ENCODE data around the gene ABLIM3. TPM values are rescaled to one million over a fixed set of nuclear protein-coding genes. Genes with fewer than 3 reads are reported as not detected.

The ABLIM3 gene
- total and polyA plus RNA-seq, 2 experiments from 2014 or later: 0.19 to 2.2 TPM

- TF ChIP-seq CTCF (conservative IDR thresholded peaks at IDR 0.05; ENCODE audit: low read depth in 2 of 2) (no peak), EZH2 (IDR thresholded peaks at IDR 0.05; ENCODE audit: low read depth, unreplicated experiment) (no peak), ZNF331 (CRISPR knock-in tag; IDR thresholded peaks at IDR 0.05; ENCODE audit: low read depth) (no peak)
These were observed 76.5 kb downstream of the ABLIM3 start (continued) for GRCh38 chr5:149217803-149218155.

GRCh38 chr5:149219584-149219983 is 78.3 kb downstream of the ABLIM3 start:
- no peaks in the 10 kb centered on the region for H3K9me2 ChIP-seq (ENCODE audit: insufficient read depth)
- Mint-ChIP-seq H3K27me3 (ENCODE audit: insufficient read depth, low read depth, poor library complexity) (peaks cover 4% of the 10 kb centered on the region), H3K4me3 (no peak overlapping the region)
- TF ChIP-seq JUNB (IDR thresholded peaks at IDR 0.05; ENCODE audit: unreplicated experiment): no peak
- no peak for TF ChIP-seq STAT1 (IDR thresholded peaks at IDR 0.05; ENCODE audit: unreplicated experiment)
- TF ChIP-seq ZNF462 (CRISPR knock-in tag; IDR thresholded peaks at IDR 0.05): no peak
- no peak for TF ChIP-seq CREB1 (CRISPR knock-in tag; IDR thresholded peaks at IDR 0.05; ENCODE audit: low read depth)
- no peak for TF ChIP-seq POLR2AphosphoS5 (IDR thresholded peaks at IDR 0.05; ENCODE audit: low read depth)
- TF ChIP-seq ETS1 (IDR thresholded peaks at IDR 0.05): no peak
- TF ChIP-seq CTCF (conservative IDR thresholded peaks at IDR 0.05; ENCODE audit: low read depth in 2 of 2): no peak
- no peak for TF ChIP-seq ZNF331 (CRISPR knock-in tag; IDR thresholded peaks at IDR 0.05; ENCODE audit: low read depth)
- TF ChIP-seq EZH2 (IDR thresholded peaks at IDR 0.05; ENCODE audit: low read depth, unreplicated experiment): no peak
- TF ChIP-seq REST (IDR thresholded peaks at IDR 0.05; ENCODE audit: unreplicated experiment): no peak

More at GRCh38 chr5:149219584-149219983, 78.3 kb downstream of the ABLIM3 start:
- Histone ChIP-seq H3K27ac (ENCODE audit: low read depth) (no peak overlapping the region), H4K20me1 (replicated peaks; ENCODE audit: insufficient read depth) (no peaks in the 10 kb centered on the region), H3K4me2 (no peak overlapping the region), H3K36me3 (ENCODE audit: insufficient read depth) (no peaks in the 10 kb centered on the region), H3K79me2 (replicated peaks; ENCODE audit: insufficient read depth) (no peaks in the 10 kb centered on the region), H3K4me3 (no peak overlapping the region), H3K27me3 (ENCODE audit: insufficient read depth) (no peaks in the 10 kb centered on the region), H3K4me1 (ENCODE audit: insufficient read depth) (no peaks in the 10 kb centered on the region), H2AFZ (no peak overlapping the region), H3F3A (replicated peaks; ENCODE audit: low read depth) (no peaks in the 10 kb centered on the region)
- H3K9me3 Mint-ChIP-seq: no peaks in the 10 kb centered on the region
- no peaks in the 10 kb centered on the region for H3K4me1 Mint-ChIP-seq
- ATAC-seq (no peak), DNase-seq (ENCODE audit: low spot score) (no peak)
- H3K36me3 Mint-ChIP-seq (ENCODE audit: low read depth): no peaks in the 10 kb centered on the region
- no peak overlapping the region for H3K27ac Mint-ChIP-seq

Measured in GM23338 (cell line).